HepG2 (cell line): ENCODE measurements around the gene TSSK6. TPM values are rescaled to one million over a fixed set of nuclear protein-coding genes. Genes with fewer than 3 reads are reported as not detected.

ENCODE experiments used
- ATF6 ChIP-seq: sonication (generic); formaldehyde crosslinking; conservative IDR thresholded peaks from 2 replicates; pipeline ENCODE4 v1.4.0; 2020; ENCODE audit warnings: missing genetic modification reagents
- BORCS8-MEF2B ChIP-seq: sonication (generic); formaldehyde crosslinking; IDR thresholded peaks from 2 replicates; pipeline ENCODE4 v1.8.0; 2022; ENCODE audit warnings: mild to moderate bottlenecking, missing genetic modification reagents
- CHD2 ChIP-seq: IDR thresholded peaks from 2 replicates; pipeline ENCODE4 v1.6.1; 2011; ENCODE audit warnings: low read depth, low read length, improper control_type of control experiment
- CTCF ChIP-seq: sonication (generic); formaldehyde crosslinking; IDR thresholded peaks from 2 replicates; pipeline ENCODE4 v1.5.0; 2020; ENCODE audit warnings: mild to moderate bottlenecking, missing genetic modification reagents, moderate library complexity
- ERF ChIP-seq: IDR thresholded peaks from 2 replicates; pipeline ENCODE4 v1.6.1; 2018; ENCODE audit warnings: missing biosample characterization, missing genetic modification reagents
- GABPB1 ChIP-seq: IDR thresholded peaks from 2 replicates; pipeline ENCODE4 v1.6.1; 2016; ENCODE audit warnings: mild to moderate bottlenecking, missing genetic modification reagents, moderate library complexity, missing compliant biosample characterization
- GATAD1 ChIP-seq: IDR thresholded peaks from 2 replicates; pipeline ENCODE4 v1.6.1; 2016; ENCODE audit warnings: missing genetic modification reagents, missing compliant biosample characterization
- KLF15 ChIP-seq: sonication (generic); formaldehyde crosslinking; IDR thresholded peaks from 2 replicates; pipeline ENCODE4 v1.8.1; 2023; ENCODE audit warnings: borderline replicate concordance, mild to moderate bottlenecking, inconsistent platforms, missing genetic modification reagents, mixed read lengths
- KMT2A ChIP-seq: sonication (generic); formaldehyde crosslinking; IDR thresholded peaks from 2 replicates; pipeline ENCODE4 v1.4.0; 2020; ENCODE audit warnings: missing genetic modification reagents
- MEF2D ChIP-seq: sonication (generic); formaldehyde crosslinking; IDR thresholded peaks from 2 replicates; pipeline ENCODE4 v1.5.1; 2020; ENCODE audit warnings: mild to moderate bottlenecking, missing genetic modification reagents
- PPARG ChIP-seq: conservative IDR thresholded peaks from 2 replicates; pipeline ENCODE4 v1.6.1; 2016; ENCODE audit warnings: missing biosample characterization, missing genetic modification reagents
- RAD21 ChIP-seq: fragments of 450-650 bp; formaldehyde crosslinking; IDR thresholded peaks from 2 replicates; pipeline ENCODE4 v1.5.0; 2020; ENCODE audit warnings: mild to moderate bottlenecking
- REPIN1 ChIP-seq: sonication (generic); formaldehyde crosslinking; IDR thresholded peaks from 2 replicates; pipeline ENCODE4 v1.8.0; 2022; ENCODE audit warnings: missing genetic modification reagents, low read depth, mild to moderate bottlenecking, borderline replicate concordance
- SMC3 ChIP-seq: IDR thresholded peaks from 2 replicates; pipeline ENCODE4 v1.6.1; 2011; ENCODE audit warnings: low read length, improper control_type of control experiment
- STAG1 ChIP-seq: sonication (generic); formaldehyde crosslinking; IDR thresholded peaks from 2 replicates; pipeline ENCODE4 v1.4.0; 2020; ENCODE audit warnings: missing genetic modification reagents
- XRCC5 ChIP-seq: fragments of 200-400 bp; formaldehyde crosslinking; optimal IDR thresholded peaks from 2 replicates; pipeline ENCODE3; 2017; ENCODE audit warnings: mild to moderate bottlenecking, low read length
- ZNF280D ChIP-seq: sonication (generic); formaldehyde crosslinking; IDR thresholded peaks from 2 replicates; pipeline ENCODE4 v1.5.1; 2020; ENCODE audit warnings: mild to moderate bottlenecking, missing genetic modification reagents
- ZNF343 ChIP-seq: sonication (generic); formaldehyde crosslinking; IDR thresholded peaks from 2 replicates; pipeline ENCODE4 v1.4.0; 2020; ENCODE audit warnings: mild to moderate bottlenecking, missing genetic modification reagents
- ZNF362 ChIP-seq: sonication (generic); formaldehyde crosslinking; IDR thresholded peaks from 2 replicates; pipeline ENCODE4 v1.4.0; 2020; ENCODE audit warnings: missing genetic modification reagents, mild to moderate bottlenecking, borderline replicate concordance
- ZNF776 ChIP-seq: sonication (generic); formaldehyde crosslinking; IDR thresholded peaks from 2 replicates; pipeline ENCODE4 v1.4.0; 2020; ENCODE audit warnings: mild to moderate bottlenecking, missing genetic modification reagents
- ZNF777 ChIP-seq: sonication (generic); formaldehyde crosslinking; IDR thresholded peaks from 2 replicates; pipeline ENCODE4 v1.4.0; 2020; ENCODE audit warnings: missing genetic modification reagents
- polyA plus RNA-seq, 8 experiments: library from polyadenylated mRNA; depleted of rRNA in 3 of 8; stranded (reverse) in 7 of 8; unstranded in 1 of 8; fragments of >200 nt; fragmentation: Illumina TruSeq in 4 of 8; extraction: Trizol in 4 of 8; gene quantifications; 2 replicates each; pipeline versions ENCODE4 v1.2.1 to v1.2.3, GENCODE V29; 2011 to 2016; ENCODE audit warnings: low read depth in 4 of 8, missing spikeins in 1 of 8, mixed read lengths in 1 of 8; ENCODE audit not compliant: insufficient read depth in 1 of 8
- total RNA-seq, 5 experiments: library from RNA; depleted of rRNA; stranded (reverse); fragments of >200 nt; fragmentation: Illumina TruSeq; extraction: Trizol; gene quantifications; 2 replicates each; pipeline ENCODE4 v1.2.3, GENCODE V29; 2016; ENCODE audit warnings: low read depth in 1 of 5

The TSSK6 gene
- total and polyA plus RNA-seq, 2 of the 13 experiments (the other 11 are each of a cell fraction or from before 2014, with no cell fraction given) = 0.71 to 1.2 TPM

GRCh38 chr19:19490214-19490968 lies 25.0 kb downstream of the TSSK6 start (continued):
- 0 out of 2 replicates have a peak, but pooled peaks have one; percentile 51 for TF ChIP-seq ZNF280D (CRISPR knock-in tag)
- TF ChIP-seq BORCS8-MEF2B (CRISPR knock-in tag) = 0 out of 2 replicates have a peak, but pooled peaks have one; percentile 51
- TF ChIP-seq GABPB1 (CRISPR knock-in tag) = peak; percentile 19; the same call in 1 of the 2 replicates
- peak; percentile 68 for TF ChIP-seq SMC3
- peak; percentile 78; the same call in 1 of the 2 replicates for TF ChIP-seq ZNF362
- TF ChIP-seq CHD2 = no peak
- TF ChIP-seq ZNF777 = no peak
- peak; percentile 88 for TF ChIP-seq CTCF (CRISPR knock-in tag)
- peak; percentile 37; the same call in 1 of the 2 replicates for TF ChIP-seq REPIN1 (CRISPR knock-in tag)
- TF ChIP-seq GATAD1 (CRISPR knock-in tag) = peak; percentile 45; the same call in 1 of the 2 replicates
- peak; percentile 88 for TF ChIP-seq STAG1 (CRISPR knock-in tag)
- peak; percentile 55; the same call in 1 of the 2 replicates for TF ChIP-seq PPARG
- TF ChIP-seq MEF2D (CRISPR knock-in tag) = 0 out of 2 replicates have a peak, but pooled peaks have one; percentile 41
- no peak for TF ChIP-seq ATF6 (CRISPR knock-in tag)
- no peak for TF ChIP-seq ERF (CRISPR knock-in tag)
- 0 out of 2 replicates have a peak, but pooled peaks have one; percentile 44 for TF ChIP-seq KMT2A (CRISPR knock-in tag)
- no peak for TF ChIP-seq ZNF776 (CRISPR knock-in tag)
- peak; percentile 28 for TF ChIP-seq XRCC5
- TF ChIP-seq ZNF343 (CRISPR knock-in tag) = no peak
- peak; percentile 71 for TF ChIP-seq RAD21
- TF ChIP-seq KLF15 (CRISPR knock-in tag) = no peak
